ENCODE data around the gene B3GNT3.
"Not testable (repeated sequence)": the region's sequence is repeated elsewhere in the genome, so short reads cannot be mapped to it uniquely, and the experiment has no call there.

The B3GNT3 gene

DNA sequence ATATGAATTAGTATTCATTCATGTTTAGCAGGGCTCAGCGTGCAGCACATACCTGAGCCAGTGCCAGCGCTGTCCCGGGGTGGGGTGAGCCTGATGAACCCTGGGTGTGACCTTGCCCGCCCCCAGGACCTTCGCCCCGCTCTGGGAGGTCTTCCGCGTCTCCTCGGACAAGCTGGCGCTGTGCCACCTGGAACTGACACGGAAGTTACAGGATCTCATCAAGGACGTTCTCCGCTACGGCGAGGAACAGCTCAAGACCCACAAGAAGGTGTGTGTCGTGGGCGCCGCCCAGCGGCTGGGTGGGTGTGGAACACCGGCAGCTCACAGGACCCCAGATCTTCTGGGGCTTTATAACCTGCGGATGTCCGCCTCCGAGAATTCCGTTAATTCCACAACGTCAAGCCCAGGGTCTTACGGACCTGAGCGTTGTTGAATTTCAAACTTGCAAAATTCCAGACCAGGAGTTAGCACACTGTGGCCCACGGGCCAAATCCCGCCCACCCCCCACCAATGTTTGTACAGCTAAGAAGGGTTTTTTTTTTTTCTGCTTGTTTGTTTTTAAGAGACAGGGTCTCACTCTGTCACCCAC is 28.3 kb upstream of the B3GNT3 start:
- peak; percentile 73 for DNase-seq (ENCODE audit: low spot score)

DNA sequence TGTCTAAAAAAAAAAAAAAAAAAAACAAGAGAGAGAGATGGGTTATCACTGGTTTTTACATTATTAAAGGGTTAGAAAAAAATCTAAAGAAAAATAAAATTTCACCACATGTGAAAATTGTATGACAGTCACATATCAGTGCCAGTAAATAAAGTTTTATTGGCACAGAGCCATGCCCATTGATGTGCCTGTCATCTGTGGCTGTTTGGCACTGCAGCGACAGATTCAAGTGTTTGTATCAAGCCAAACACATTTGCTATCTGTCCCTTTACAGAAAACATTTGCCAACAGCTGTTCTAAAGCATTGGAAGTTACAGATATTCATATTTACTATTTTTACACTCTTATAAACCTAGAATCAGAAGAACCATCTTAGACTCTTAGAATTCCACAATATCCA is 27.4 kb upstream of the B3GNT3 start:
- DNase-seq (ENCODE audit: low spot score) = no peak

DNA sequence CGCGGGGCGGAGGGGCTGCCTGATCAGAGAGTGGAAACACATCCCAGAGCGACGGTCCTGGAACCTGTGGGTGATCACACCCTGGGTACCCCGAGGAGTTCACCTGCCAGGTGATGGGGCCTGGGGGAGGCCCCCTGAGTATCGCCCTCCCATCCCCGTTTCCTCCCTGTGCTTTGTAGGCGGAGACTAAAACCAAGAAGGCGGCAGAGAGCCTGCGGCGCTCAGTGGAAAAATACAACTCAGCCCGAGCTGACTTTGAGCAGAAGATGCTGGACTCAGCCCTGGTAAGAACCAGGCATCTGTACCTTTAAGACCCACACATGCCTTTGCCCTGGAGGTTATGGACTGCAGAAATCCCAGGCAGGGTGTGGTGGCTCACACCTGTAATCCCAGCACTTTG is 24.3 kb upstream of the B3GNT3 start:
- DNase-seq (ENCODE audit: low spot score) = no peak

DNA sequence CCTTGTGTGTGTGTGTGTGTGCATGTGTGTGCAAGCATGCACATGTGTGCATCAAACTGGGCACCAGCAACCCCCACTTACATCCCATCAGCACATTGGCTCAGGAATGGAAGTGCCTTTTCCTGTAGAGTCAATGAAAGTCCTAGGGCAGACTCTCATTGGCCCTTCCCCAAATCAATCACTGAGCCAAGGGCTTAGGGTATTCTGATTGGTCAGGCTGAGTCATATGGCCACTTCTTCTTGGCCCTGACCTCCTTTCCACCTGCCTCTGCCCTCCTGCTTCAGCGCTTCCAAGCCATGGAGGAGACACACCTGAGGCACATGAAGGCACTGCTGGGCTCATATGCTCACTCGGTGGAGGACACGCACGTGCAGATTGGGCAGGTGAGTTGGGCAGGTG is 22.8 kb upstream of the B3GNT3 start:
- no peak for DNase-seq (ENCODE audit: low spot score)

DNA sequence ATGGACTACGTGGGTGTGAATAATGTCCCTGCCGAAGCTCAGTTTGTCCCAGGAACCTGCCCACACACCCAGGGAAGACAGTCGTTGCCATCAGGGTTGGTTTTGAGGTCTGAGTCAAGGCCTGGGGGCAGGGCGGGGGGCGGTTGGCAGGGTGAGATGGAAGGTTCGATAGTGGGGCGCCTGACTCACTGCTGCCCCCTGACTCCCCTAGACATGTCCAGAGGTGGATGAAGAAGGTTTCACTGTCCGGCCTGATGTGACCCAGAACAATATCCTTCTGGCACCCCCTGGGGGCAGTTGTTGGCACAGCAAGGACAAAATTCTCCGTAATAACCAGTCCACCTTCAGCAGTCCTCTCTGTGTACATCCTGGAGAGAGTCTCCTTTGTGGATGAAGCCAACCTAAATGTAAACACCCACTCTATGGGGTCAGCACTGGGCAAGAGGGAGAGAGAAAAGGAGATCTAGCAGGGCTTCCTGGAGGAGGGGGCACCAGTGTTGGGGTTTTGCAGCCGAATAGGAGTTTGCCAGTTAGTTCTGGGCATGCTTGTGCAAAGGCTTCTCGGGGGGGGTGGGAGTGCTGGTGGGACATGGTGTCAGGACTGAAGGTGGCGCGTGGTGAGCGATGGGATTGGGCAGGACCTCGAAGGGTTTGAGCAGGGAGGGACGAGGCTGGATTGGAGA is 19.6 kb upstream of the B3GNT3 start:
- peak; percentile 81 for DNase-seq (ENCODE audit: low spot score)

DNA sequence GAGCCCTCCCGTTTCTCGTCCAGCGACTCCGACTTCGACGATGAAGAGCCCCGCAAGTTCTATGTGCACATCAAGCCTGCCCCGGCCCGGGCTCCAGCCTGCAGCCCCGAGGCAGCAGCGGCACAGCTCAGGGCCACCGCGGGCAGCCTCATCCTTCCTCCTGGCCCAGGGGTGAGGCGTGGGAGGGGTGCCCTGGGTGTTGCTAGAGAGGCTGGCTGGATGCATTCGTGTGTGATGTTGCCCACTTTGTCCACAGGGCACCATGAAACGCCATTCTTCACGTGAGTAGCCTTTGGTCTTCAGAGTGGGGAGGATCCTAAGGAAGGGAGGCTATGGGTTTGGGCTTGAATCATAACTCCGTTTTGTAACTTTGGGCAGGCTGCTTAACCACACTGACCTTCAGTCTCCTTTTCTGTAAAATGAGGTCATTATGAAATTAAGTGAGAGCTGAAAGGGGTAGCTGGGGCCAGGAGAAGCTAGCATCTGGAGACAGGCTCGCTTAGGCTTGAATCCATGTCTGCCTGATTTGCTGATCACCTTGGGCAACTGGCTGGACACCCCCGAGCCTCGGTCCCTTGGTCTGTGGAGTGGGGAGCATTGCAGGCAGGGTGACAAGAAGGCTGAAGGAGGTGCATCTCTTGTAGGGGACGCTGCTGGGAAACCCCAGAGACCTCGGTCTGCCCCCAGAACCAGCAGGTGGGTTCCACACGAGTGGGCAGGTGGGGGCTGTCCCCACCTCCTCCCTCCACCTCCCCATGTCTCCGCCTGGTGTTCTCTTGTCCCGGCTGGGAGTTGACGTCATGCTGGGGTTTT is 18.7 kb upstream of the B3GNT3 start:
- no peak for DNase-seq (ENCODE audit: low spot score)

DNA sequence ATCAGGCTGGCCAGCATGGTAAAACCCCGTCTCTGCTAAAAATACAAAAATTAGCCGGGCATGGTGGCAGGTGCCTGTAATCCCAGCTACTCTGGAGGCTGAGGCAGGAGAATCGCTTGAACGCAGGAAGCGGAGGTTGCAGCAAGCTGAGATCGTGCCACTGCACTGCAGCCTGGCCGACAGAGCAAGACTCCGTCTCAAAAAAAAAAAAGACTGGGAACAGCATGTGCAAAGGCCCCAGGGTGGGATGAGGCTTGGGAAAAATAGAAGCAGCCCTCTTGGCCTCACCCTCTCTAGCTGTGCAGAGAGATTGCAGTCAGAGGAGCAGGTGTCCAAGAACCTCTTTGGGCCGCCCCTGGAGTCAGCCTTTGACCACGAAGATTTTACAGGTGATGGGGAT is 17.1 kb upstream of the B3GNT3 start:
- DNase-seq (ENCODE audit: low spot score) = not testable (repeated sequence)

DNA sequence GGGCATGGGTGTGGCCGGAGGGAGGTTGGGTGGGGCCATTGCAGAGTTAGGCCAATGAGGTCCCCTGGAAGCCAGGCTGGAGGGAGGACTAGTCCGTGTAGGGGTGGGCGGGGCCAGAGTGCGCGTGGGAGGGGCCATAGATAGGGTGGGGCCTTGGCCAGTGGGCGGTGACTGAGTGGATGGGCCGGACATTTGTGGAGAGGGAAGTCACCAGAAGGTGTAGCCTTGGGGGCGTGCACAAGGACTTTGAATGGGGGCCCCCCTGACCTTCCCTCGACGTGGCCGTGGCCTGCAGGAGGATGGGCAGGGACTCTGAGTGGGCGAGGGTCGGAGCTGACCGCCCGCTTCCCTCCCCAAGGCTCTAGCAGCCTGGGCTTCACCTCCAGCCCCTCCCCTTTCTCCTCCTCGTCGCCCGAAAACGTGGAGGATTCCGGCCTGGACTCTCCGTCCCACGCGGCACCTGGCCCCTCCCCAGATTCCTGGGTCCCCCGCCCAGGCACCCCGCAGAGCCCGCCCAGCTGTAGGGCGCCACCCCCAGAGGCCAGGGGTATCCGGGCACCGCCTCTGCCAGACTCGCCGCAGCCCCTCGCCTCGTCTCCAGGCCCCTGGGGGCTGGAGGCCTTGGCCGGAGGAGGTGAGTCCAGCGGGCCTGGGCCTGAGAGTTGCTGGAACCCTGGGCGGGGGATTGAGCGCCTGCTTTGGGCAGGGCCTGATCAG is 16.5 kb upstream of the B3GNT3 start:
- peak; percentile 61 for DNase-seq (ENCODE audit: low spot score)

DNA sequence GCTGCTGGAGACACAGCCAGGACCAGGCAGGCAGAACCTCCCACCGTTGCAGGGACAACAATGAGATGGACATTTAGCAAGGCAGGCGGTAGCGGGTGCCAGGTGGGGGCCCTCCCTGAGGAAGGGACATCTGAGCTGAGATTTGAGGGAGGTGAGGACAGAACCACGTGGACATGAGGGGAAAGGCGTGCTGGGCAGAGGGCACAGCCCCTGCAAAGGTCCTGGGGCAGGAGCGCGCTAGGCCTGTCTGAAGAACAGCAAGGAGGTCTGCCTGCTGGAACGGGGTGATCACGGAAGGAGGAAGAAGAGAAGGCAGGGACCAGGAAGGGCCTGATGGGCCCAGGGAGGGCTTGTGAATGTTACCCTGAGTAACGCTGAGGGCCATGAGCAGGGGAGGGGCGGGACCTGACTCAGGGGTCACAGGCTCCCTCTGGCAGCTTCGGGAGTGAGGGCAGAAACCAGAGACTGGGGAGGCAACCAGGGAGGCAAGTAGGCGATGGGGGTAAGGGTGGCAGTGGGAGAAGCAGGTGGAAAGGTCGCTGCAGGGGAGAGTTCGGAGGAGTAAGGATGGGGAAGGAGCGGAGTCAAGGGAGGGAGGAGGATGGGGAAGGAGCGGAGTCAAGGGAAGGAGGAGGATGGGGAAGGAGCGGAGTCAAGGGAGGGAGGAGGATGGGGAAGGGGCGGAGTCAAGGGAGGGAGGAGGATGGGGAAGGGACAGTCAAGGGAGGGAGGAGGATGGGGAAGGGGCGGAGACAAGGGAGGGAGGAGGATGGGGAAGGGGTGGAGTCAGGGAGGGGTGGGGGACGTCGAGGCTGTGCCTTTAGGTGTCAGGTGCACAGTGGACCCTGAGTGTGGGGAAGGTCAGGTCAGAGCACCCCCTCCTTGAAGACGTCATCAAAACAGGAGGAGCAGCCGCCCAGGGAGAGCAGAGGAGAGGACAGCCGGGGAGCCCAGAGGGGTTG is 15.7 kb upstream of the B3GNT3 start:
- no peak for DNase-seq (ENCODE audit: low spot score)

DNA sequence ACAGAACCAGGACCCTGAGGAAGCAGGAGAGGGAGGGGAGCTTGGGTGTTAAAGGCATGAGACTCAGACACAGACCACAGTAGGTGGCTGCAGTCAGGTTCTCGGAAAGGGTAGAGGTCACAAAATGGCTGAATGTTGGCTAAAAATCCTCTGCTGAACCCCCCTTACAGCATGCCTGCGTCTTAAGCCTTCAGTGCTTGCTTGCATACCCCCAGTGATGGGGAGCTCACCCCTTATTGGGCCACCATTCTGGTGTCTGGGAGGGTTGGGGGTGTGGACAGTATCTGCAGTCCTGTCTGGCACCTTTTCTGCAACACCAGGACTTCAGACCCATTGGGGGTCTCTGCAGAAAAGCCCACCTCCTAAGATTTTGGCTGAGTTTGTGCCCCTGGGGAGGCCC is 14.2 kb upstream of the B3GNT3 start:
- no peak for DNase-seq (ENCODE audit: low spot score)

GRCh38 chr19:17783721-17784120 is 11.2 kb upstream of the B3GNT3 start:
- not testable (repeated sequence) for DNase-seq (ENCODE audit: low spot score)

- DNase-seq (ENCODE audit: low spot score) = peak; percentile 87
These were observed 10.5 kb upstream of the B3GNT3 start for GRCh38 chr19:17784201-17785008.

DNA sequence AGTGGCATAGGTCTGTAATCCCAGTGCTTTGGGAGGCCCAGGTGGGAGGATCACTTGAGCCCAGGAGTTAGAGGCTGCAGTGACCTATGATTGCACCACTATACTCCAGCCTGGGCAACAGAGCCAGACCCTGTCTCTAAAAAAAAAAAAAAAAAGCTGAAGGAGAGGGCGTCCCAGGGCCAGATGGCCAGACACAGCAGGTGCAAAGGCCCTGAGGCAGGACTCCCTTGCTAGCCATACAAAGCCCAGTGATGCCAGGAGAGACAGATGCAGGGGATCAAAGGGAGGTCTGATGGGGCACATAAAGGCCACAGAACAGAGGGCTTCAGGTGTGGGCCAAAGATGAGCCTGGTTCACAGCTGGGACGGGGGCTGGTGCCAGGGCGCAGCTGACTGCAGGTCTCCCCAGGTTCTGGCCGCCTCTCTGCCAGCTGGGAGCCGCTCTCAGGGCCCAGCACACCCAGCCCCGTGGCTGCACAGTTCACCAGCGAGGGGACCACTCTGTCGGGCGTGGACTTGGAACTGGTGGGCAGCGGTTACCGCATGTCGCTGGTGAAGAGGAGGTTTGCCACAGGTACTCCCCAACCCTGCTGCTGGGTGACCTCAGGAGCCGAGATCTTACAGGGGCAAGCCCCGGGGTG is 7.5 kb upstream of the B3GNT3 start:
- no peak for DNase-seq (ENCODE audit: low spot score)

- no peak for DNase-seq (ENCODE audit: low spot score)
These were observed 6.3 kb upstream of the B3GNT3 start for GRCh38 chr19:17788632-17789031.

- DNase-seq (ENCODE audit: low spot score) = no peak
These were observed 4.7 kb upstream of the B3GNT3 start for GRCh38 chr19:17790059-17790780.

DNA sequence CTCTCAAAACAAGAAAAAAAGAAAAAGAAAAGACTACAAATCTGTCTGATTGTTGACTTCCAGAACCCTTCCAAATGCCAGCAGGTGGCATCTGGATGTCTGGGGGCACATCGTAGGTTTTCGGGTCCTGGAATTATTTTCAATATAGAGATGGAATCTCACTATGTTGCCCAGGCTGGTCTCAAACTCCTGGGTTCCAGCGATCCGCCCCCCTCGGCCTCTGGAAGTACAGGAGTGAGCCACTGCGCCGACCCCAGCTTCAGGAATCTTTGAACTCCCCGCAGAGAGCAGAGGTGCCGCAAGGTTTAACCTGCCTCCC is 567 bp upstream of the B3GNT3 start:
- DNase-seq (ENCODE audit: low spot score) = no peak

GRCh38 chr19:17795495-17795856 is 538 bp downstream of the B3GNT3 start:
- no peak for DNase-seq (ENCODE audit: low spot score)

- DNase-seq (ENCODE audit: low spot score) = no peak
These were observed 1.3 kb downstream of the B3GNT3 start for GRCh38 chr19:17796013-17796837.

Measured in HuH-7 (cell line).